ENCODE measurements around the gene PRADC1.

- TF ChIP-seq CTCF (IDR thresholded peaks at IDR 0.05) = no peak
- no peak for TF ChIP-seq POLR2A (IDR thresholded peaks at IDR 0.05)
- no peak for TF ChIP-seq POLR2AphosphoS5 (IDR thresholded peaks at IDR 0.05; ENCODE audit: insufficient read depth in 1 of 2, low read depth in 1 of 2)
Measured at GRCh38 chr2:73250872-73251846, 18.1 kb upstream of the PRADC1 start.
